NCI-H69 (cell line): ENCODE results near the gene TMEM151B.
"Not testable (repeated sequence)": the region's sequence is repeated elsewhere in the genome, so short reads cannot be mapped to it uniquely, and the experiment has no call there.

ENCODE experiments used
- DNase-seq: peaks from one replicate; lab custom pipeline; 2025; lab: John Stamatoyannopoulos, UW

Gene TMEM151B

GRCh38 chr6:44333942-44334341, 63.7 kb downstream of the TMEM151B start:
- DNase-seq = no peak

- DNase-seq = peak; percentile 93
These were observed 65.4 kb downstream of the TMEM151B start for GRCh38 chr6:44335631-44336030.

GRCh38 chr6:44338228-44339122, 68.2 kb downstream of the TMEM151B start:
- DNase-seq = peak; percentile 85

- no peak for DNase-seq
These were observed 69.1 kb downstream of the TMEM151B start for GRCh38 chr6:44339301-44339700.

- no peak for DNase-seq
These were observed 69.7 kb downstream of the TMEM151B start for GRCh38 chr6:44339763-44340625.

GRCh38 chr6:44341095-44341890, 71.0 kb downstream of the TMEM151B start:
- DNase-seq = no peak

GRCh38 chr6:44342052-44342451, 71.8 kb downstream of the TMEM151B start:
- DNase-seq = peak; percentile 80

GRCh38 chr6:44342489-44342888, 72.2 kb downstream of the TMEM151B start, which contains the start of gene SPATS1:
TSS of gene SPATS1 (plus strand) at chr6:44342650. CDS start at chr6:44343096, 446 bp downstream.
- peak; percentile 80 for DNase-seq

- not testable (repeated sequence) for DNase-seq
These were observed 76.6 kb downstream of the TMEM151B start for GRCh38 chr6:44346818-44347217.

GRCh38 chr6:44349904-44350649, 79.8 kb downstream of the TMEM151B start:
- DNase-seq = no peak

GRCh38 chr6:44350650-44350994, 80.4 kb downstream of the TMEM151B start:
- not testable (repeated sequence) for DNase-seq

GRCh38 chr6:44352259-44352658, 82.0 kb downstream of the TMEM151B start:
- DNase-seq = no peak

- no peak for DNase-seq
These were observed 83.1 kb downstream of the TMEM151B start for GRCh38 chr6:44353336-44353735.

- no peak for DNase-seq
These were observed 85.4 kb downstream of the TMEM151B start for GRCh38 chr6:44355640-44356039.

GRCh38 chr6:44356487-44356886, 86.2 kb downstream of the TMEM151B start:
- no peak for DNase-seq
